HCT116 (cell line): ENCODE measurements around the gene FBXW2. TPM values are rescaled to one million over a fixed set of nuclear protein-coding genes. Genes with fewer than 3 reads are reported as not detected.

Experiments
- ATAC-seq: fragments of 200-7000 bp; cut with Tn5 transposase; 2 replicates; pipeline ENCODE4 v1.9.1; 2020; ENCODE audit warnings: mild to moderate bottlenecking, moderate library complexity
- BruUV-seq: library from RNA; stranded (reverse); fragments of 400-500 nt; replicated peaks from 2 replicates; lab custom pipeline; 2021; lab: Mats Ljungman, UMichigan
- CTCF ChIA-PET: fragments of 300-600 bp; sonication (Branson Sonifier 250); formaldehyde crosslinking; loops from one replicate; lab custom pipeline; 2021; ENCODE audit warnings: antibody characterized with exemption; lab: Charles Lee
- POLR2A ChIA-PET: fragments of 300-600, 350-600 bp; sonication (Branson Sonifier 250); formaldehyde crosslinking; loops from one replicate; lab custom pipeline; 2021; ENCODE audit warnings: antibody characterized with exemption; lab: Charles Lee
- RAD21 ChIA-PET, 2 experiments: fragments of 300-600 bp; sonication (Branson Sonifier 250); formaldehyde crosslinking; loops; one replicate each; lab custom pipeline; 2023; ENCODE audit warnings: low total read pairs in 2 of 2; ENCODE audit not compliant: uncharacterized antibody in 2 of 2, unreplicated experiment in 2 of 2, low non-redundant PET in 1 of 2; lab: Charles Lee
- DNase-seq: peaks from one replicate; pipeline ENCODE4 v3.0.0-alpha.2; 2010; ENCODE audit warnings: low read depth, low spot score
- H2AFZ ChIP-seq: fragments of 200-600 bp; shearing (Covaris generic), sonication (generic); 2 replicates; pipeline ENCODE4 v1.6.1; 2017; ENCODE audit warnings: low read depth, mixed run types, mixed read lengths, antibody characterized with exemption, low read length; ENCODE audit not compliant: poor library complexity, severe bottlenecking
- H3K27ac ChIP-seq: 2 replicates; pipeline ENCODE4 v1.5.1; 2012; ENCODE audit warnings: low read depth, low read length
- H3K27me3 ChIP-seq: fragments of 200-600 bp; sonication (generic); 2 replicates; pipeline ENCODE4 v1.6.1; 2016; ENCODE audit warnings: mixed run types, low read length, mixed read lengths; ENCODE audit not compliant: insufficient read depth
- H3K36me3 ChIP-seq, 2 experiments: fragments of 200-500 bp in 1 of 2; fragments of 200-600 bp in 1 of 2; sonication (Bioruptor generic) in 1 of 2; sonication (generic) in 1 of 2; 2 replicates each; pipeline versions ENCODE4 v1.5.1 to v1.6.1; 2014 to 2016; ENCODE audit warnings: low read length in 2 of 2, inconsistent platforms in 1 of 2, mixed read lengths in 1 of 2, mixed run types in 1 of 2; ENCODE audit not compliant: insufficient read depth in 2 of 2, control insufficient read depth in 1 of 2
- H3K4me1 ChIP-seq, 2 experiments: fragments of 200-600 bp in 1 of 2; sonication (generic) in 1 of 2; 2 replicates each; pipeline versions ENCODE4 v1.5.1 to v1.6.1; 2012 to 2017; ENCODE audit warnings: low read length in 2 of 2, inconsistent platforms in 1 of 2, mild to moderate bottlenecking in 1 of 2, mixed read lengths in 1 of 2, mixed run types in 1 of 2, moderate library complexity in 1 of 2; ENCODE audit not compliant: insufficient read depth in 2 of 2, control insufficient read depth in 1 of 2
- H3K4me2 ChIP-seq: fragments of 200-600 bp; sonication (generic); 2 replicates; pipeline ENCODE4 v1.6.1; 2017; ENCODE audit warnings: mixed run types, low read length, mixed read lengths
- H3K4me3 ChIP-seq, 2 experiments: fragments of 200-600 bp in 1 of 2; sonication (generic) in 1 of 2; replicated peaks in 1 of 2; 2 replicates each; pipeline ENCODE4 v1.5.1; 2011 to 2016; ENCODE audit warnings: low read length in 2 of 2, control low read depth in 1 of 2, low read depth in 1 of 2, mild to moderate bottlenecking in 1 of 2, mixed read lengths in 1 of 2, mixed run types in 1 of 2
- H3K79me2 ChIP-seq: fragments of 200-600 bp; sonication (generic); 2 replicates; pipeline ENCODE4 v1.6.1; 2017; ENCODE audit warnings: mild to moderate bottlenecking, mixed run types, low read length, moderate library complexity, mixed read lengths; ENCODE audit not compliant: insufficient read depth
- H3K9ac ChIP-seq: fragments of 200-600 bp; sonication (generic); 2 replicates; pipeline ENCODE4 v1.6.1; 2016; ENCODE audit warnings: low read length, mixed read lengths
- H3K9me2 ChIP-seq: fragments of 200-600 bp; sonication (generic), shearing (Covaris generic); 2 replicates; pipeline ENCODE4 v1.6.1; 2017; ENCODE audit warnings: mixed run types, mild to moderate bottlenecking, moderate library complexity; ENCODE audit not compliant: insufficient read depth
- H3K9me3 ChIP-seq, 2 experiments: fragments of 200-500 bp in 1 of 2; fragments of 200-600 bp in 1 of 2; sonication (Bioruptor generic) in 1 of 2; sonication (generic) in 1 of 2; 2 replicates each; pipeline ENCODE4 v1.6.1; 2014 to 2017; ENCODE audit warnings: low read length in 2 of 2, mixed read lengths in 2 of 2, inconsistent platforms in 1 of 2, low read depth in 1 of 2, mild to moderate bottlenecking in 1 of 2, mixed run types in 1 of 2, moderate library complexity in 1 of 2; ENCODE audit not compliant: control insufficient read depth in 1 of 2, insufficient read depth in 1 of 2
- H4K20me1 ChIP-seq: fragments of 200-600 bp; sonication (generic), shearing (Covaris generic); 2 replicates; pipeline ENCODE4 v1.6.1; 2017; ENCODE audit warnings: mixed run types, mild to moderate bottlenecking, moderate library complexity; ENCODE audit not compliant: insufficient read depth
- CEBPB ChIP-seq: IDR thresholded peaks from 2 replicates; pipeline ENCODE4 v1.6.1; 2012; ENCODE audit warnings: low read depth
- EGR1 ChIP-seq: IDR thresholded peaks from 2 replicates; pipeline ENCODE4 v1.6.1; 2012; ENCODE audit warnings: low read depth
- ELF1 ChIP-seq: IDR thresholded peaks from 2 replicates; pipeline ENCODE4 v1.6.1; 2012; ENCODE audit warnings: low read depth, borderline replicate concordance
- EZH2phosphoT487 ChIP-seq: fragments of 200-600 bp; IDR thresholded peaks from 2 replicates; pipeline ENCODE4 v1.6.1; 2018; ENCODE audit warnings: antibody characterized with exemption, borderline replicate concordance
- JUND ChIP-seq: IDR thresholded peaks from 2 replicates; pipeline ENCODE4 v1.6.1; 2012
- POLR2AphosphoS5 ChIP-seq: IDR thresholded peaks from 2 replicates; pipeline ENCODE4 v1.6.1; 2011; ENCODE audit warnings: mild to moderate bottlenecking, low read depth, low read length, moderate library complexity
- RAD21 ChIP-seq: IDR thresholded peaks from 2 replicates; pipeline ENCODE4 v1.6.1; 2012; ENCODE audit warnings: low read depth, mild to moderate bottlenecking
- REST ChIP-seq: IDR thresholded peaks from 2 replicates; pipeline ENCODE4 v1.6.1; 2012; ENCODE audit warnings: low read depth
- SIN3A ChIP-seq: IDR thresholded peaks from 2 replicates; pipeline ENCODE4 v1.6.1; 2012; ENCODE audit warnings: low read depth
- SP1 ChIP-seq: IDR thresholded peaks from 2 replicates; pipeline ENCODE4 v1.6.1; 2012; ENCODE audit warnings: low read depth
- SRF ChIP-seq: IDR thresholded peaks from 2 replicates; pipeline ENCODE4 v1.6.1; 2012; ENCODE audit warnings: low read depth
- TCF7L2 ChIP-seq: IDR thresholded peaks from 2 replicates; pipeline ENCODE4 v1.7.0; 2011; ENCODE audit warnings: borderline replicate concordance, inconsistent platforms; ENCODE audit not compliant: insufficient read depth, insufficient read length; ENCODE audit errors: extremely low read depth
- YY1 ChIP-seq: IDR thresholded peaks from 2 replicates; pipeline ENCODE4 v1.6.1; 2011; ENCODE audit warnings: low read length, low read depth, moderate library complexity, mild to moderate bottlenecking; ENCODE audit not compliant: insufficient replicate concordance; ENCODE audit errors: extremely low read depth
- ZBTB33 ChIP-seq: IDR thresholded peaks from 2 replicates; pipeline ENCODE4 v1.6.1; 2011; ENCODE audit warnings: mild to moderate bottlenecking, low read length, moderate library complexity; ENCODE audit not compliant: insufficient replicate concordance; ENCODE audit errors: extremely low read depth
- ZFX ChIP-seq: fragments of 450-650 bp; IDR thresholded peaks from 2 replicates; pipeline ENCODE4 v1.6.1; 2017
- ZNF274 ChIP-seq: fragments of 200-500 bp; sonication (Bioruptor generic); IDR thresholded peaks from 2 replicates; pipeline ENCODE4 v1.6.1; 2014; ENCODE audit warnings: mild to moderate bottlenecking, low read depth, low read length, inconsistent platforms
- intact Hi-C: fragments of 100-400 bp; cut with micrococcal nuclease; formaldehyde crosslinking; loops from 2 replicates; pipeline ENCODE4 v1.10.0; 2022
- total RNA-seq: library from RNA; stranded (reverse); gene quantifications from one replicate; pipeline ENCODE4 v1.2.1, GENCODE V29; 2021; ENCODE audit not compliant: unreplicated experiment
- TF ChIP-seq, protein P1 (sequence below), 3 experiments: fragments of 200-600 bp in 1 of 3; sonication (generic) in 1 of 3; IDR thresholded peaks in 2 of 3; conservative IDR thresholded peaks in 1 of 3; 2 replicates each; pipeline ENCODE4 v1.5.1; 2012 to 2017; ENCODE audit warnings: low read depth in 2 of 3, low read length in 2 of 3, antibody characterized with exemption in 1 of 3, borderline replicate concordance in 1 of 3, control low read depth in 1 of 3, mild to moderate bottlenecking in 1 of 3, mixed read lengths in 1 of 3, mixed run types in 1 of 3, moderate library complexity in 1 of 3; ENCODE audit not compliant: insufficient read depth in 1 of 3
- TF ChIP-seq, protein P2 (sequence below): IDR thresholded peaks from 2 replicates; pipeline ENCODE4 v1.6.1; 2012

The FBXW2 gene
- total RNA-seq, 1 experiment from 2014 or later: 59.6 TPM

- H3K27ac ChIP-seq: no peak overlapping the region
- H3K27me3 ChIP-seq: no peaks in the 10 kb centered on the region
- no peaks in the 10 kb centered on the region for H3K79me2 ChIP-seq
- H3K36me3 ChIP-seq: peaks cover 29 to 41% of the 10 kb centered on the region in 2 experiments
- H3K4me1 ChIP-seq: no peaks in the 10 kb centered on the region
- no peak overlapping the region for H2AFZ ChIP-seq
- H3K9me3 ChIP-seq: no peaks in the 10 kb centered on the region
- H3K4me2 ChIP-seq: no peak overlapping the region
- ChIA-PET RAD21 (no interaction called here), POLR2A (no interaction called here), CTCF (no interaction called here)
- no peak overlapping the region for H3K4me3 ChIP-seq
- no TSS peak for BruUV-seq
- no peak for ATAC-seq
- H3K9ac ChIP-seq: no peak overlapping the region
- no peak for DNase-seq
- TF ChIP-seq TCF7L2: no peak
- no peak for TF ChIP-seq JUND
- TF ChIP-seq SRF: no peak
- no peak for TF ChIP-seq RAD21
- no peak for TF ChIP-seq EZH2phosphoT487
- no peak for TF ChIP-seq SIN3A
- TF ChIP-seq CEBPB: no peak
- no peak for TF ChIP-seq ELF1
- TF ChIP-seq, protein P1, sequence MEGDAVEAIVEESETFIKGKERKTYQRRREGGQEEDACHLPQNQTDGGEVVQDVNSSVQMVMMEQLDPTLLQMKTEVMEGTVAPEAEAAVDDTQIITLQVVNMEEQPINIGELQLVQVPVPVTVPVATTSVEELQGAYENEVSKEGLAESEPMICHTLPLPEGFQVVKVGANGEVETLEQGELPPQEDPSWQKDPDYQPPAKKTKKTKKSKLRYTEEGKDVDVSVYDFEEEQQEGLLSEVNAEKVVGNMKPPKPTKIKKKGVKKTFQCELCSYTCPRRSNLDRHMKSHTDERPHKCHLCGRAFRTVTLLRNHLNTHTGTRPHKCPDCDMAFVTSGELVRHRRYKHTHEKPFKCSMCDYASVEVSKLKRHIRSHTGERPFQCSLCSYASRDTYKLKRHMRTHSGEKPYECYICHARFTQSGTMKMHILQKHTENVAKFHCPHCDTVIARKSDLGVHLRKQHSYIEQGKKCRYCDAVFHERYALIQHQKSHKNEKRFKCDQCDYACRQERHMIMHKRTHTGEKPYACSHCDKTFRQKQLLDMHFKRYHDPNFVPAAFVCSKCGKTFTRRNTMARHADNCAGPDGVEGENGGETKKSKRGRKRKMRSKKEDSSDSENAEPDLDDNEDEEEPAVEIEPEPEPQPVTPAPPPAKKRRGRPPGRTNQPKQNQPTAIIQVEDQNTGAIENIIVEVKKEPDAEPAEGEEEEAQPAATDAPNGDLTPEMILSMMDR (IDR thresholded peaks at IDR 0.05 in 2 of 3, conservative IDR thresholded peaks at IDR 0.05 in 1 of 3; ENCODE audit: borderline replicate concordance in 1 of 3, insufficient read depth in 1 of 3, low read depth in 2 of 3, low read length in 2 of 3): no peak
- no peak for TF ChIP-seq EGR1
- no peak for TF ChIP-seq REST
- no peak for TF ChIP-seq ZBTB33
- TF ChIP-seq, protein P2, sequence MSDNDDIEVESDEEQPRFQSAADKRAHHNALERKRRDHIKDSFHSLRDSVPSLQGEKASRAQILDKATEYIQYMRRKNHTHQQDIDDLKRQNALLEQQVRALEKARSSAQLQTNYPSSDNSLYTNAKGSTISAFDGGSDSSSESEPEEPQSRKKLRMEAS: no peak
- no peak for TF ChIP-seq ZFX
- no peak for TF ChIP-seq SP1
- TF ChIP-seq ZNF274: no peak
- no peak for TF ChIP-seq POLR2AphosphoS5
- TF ChIP-seq YY1: no peak
- H3K9me2 ChIP-seq: no peaks in the 10 kb centered on the region
- intact Hi-C loops: no loop called here
- no peaks in the 10 kb centered on the region for H4K20me1 ChIP-seq
Observed at GRCh38 chr9:120768886-120769285, 24.3 kb downstream of the FBXW2 start.
